Activated CD4-positive, alpha-beta memory T cell treated with anti-CD3 and anti-CD28 coated beads for 36 hours (primary cell): ENCODE measurements around the gene KDM4B. TPM values are rescaled to one million over a fixed set of nuclear protein-coding genes. Genes with fewer than 3 reads are reported as not detected.

ENCODE experiments used
- CTCF ChIA-PET: fragments of 350-600 bp; sonication (Branson Sonifier 250); formaldehyde crosslinking; loops from one replicate; lab custom pipeline; 2021; ENCODE audit warnings: antibody characterized with exemption, inconsistent platforms; lab: Charles Lee
- POLR2A ChIA-PET: fragments of 350-600 bp; sonication (Branson Sonifier 250); formaldehyde crosslinking; loops from one replicate; lab custom pipeline; 2021; ENCODE audit warnings: antibody characterized with exemption; lab: Charles Lee
- DNase-seq: peaks from one replicate; pipeline ENCODE4 v3.0.0-alpha.2; 2020
- H3K27ac Mint-ChIP-seq: one replicate; pipeline ENCODE4 v1.8.0; 2021; ENCODE audit warnings: mixed read lengths
- H3K27me3 Mint-ChIP-seq: one replicate; pipeline ENCODE4 v1.8.0; 2021; ENCODE audit warnings: mixed read lengths
- H3K36me3 Mint-ChIP-seq: one replicate; pipeline ENCODE4 v1.8.0; 2021; ENCODE audit warnings: mixed read lengths
- H3K4me1 Mint-ChIP-seq: one replicate; pipeline ENCODE4 v1.8.0; 2021; ENCODE audit warnings: low read depth, mixed read lengths
- H3K4me3 Mint-ChIP-seq: one replicate; pipeline ENCODE4 v1.8.0; 2021; ENCODE audit warnings: mild to moderate bottlenecking, mixed read lengths
- H3K9me3 Mint-ChIP-seq: one replicate; pipeline ENCODE4 v1.8.0; 2021; ENCODE audit warnings: mixed read lengths
- intact Hi-C: fragments of 100-400 bp; cut with micrococcal nuclease; formaldehyde crosslinking; loops from one replicate; pipeline ENCODE4 v1.15.1; 2023
- total RNA-seq, 2 experiments: library from RNA; stranded (reverse); gene quantifications; one replicate each; pipeline ENCODE4 v1.2.3, GENCODE V29; 2021

KDM4B gene
- total RNA-seq, 2 experiments from 2014 or later: 19.2 to 20.6 TPM

GRCh38 chr19:5073153-5073844 lies 104.4 kb downstream of the KDM4B start:
- DNase-seq: no peak
- no peaks in the 10 kb centered on the region for H3K27me3 Mint-ChIP-seq
- intact Hi-C loops: no loop called here
- H3K9me3 Mint-ChIP-seq: no peaks in the 10 kb centered on the region
- H3K4me1 Mint-ChIP-seq: no peaks in the 10 kb centered on the region
- H3K27ac Mint-ChIP-seq: no peak overlapping the region
- ChIA-PET CTCF (interaction anchor here (1.9 kb wide), 1 partner anchor 25 kb away, joined by 5 read pairs; no protein-coding TSS in a partner anchor), POLR2A (no interaction called here)
- peaks cover 3% of the 10 kb centered on the region for H3K36me3 Mint-ChIP-seq
- no peak overlapping the region for H3K4me3 Mint-ChIP-seq

GRCh38 chr19:5074407-5074806 lies 105.5 kb downstream of the KDM4B start:
- no peaks in the 10 kb centered on the region for H3K9me3 Mint-ChIP-seq
- no peak for DNase-seq
- POLR2A ChIA-PET: no interaction called here
- peaks cover 5% of the 10 kb centered on the region for H3K36me3 Mint-ChIP-seq
- H3K27me3 Mint-ChIP-seq: no peaks in the 10 kb centered on the region
- CTCF ChIA-PET: no interaction called here
- no peaks in the 10 kb centered on the region for H3K4me1 Mint-ChIP-seq
- intact Hi-C loops: no loop called here
- no peak overlapping the region for H3K4me3 Mint-ChIP-seq
- no peak overlapping the region for H3K27ac Mint-ChIP-seq

- ChIA-PET POLR2A (interaction anchor here (0.5 kb wide), 1 partner anchor 1594 kb away, joined by 4 read pairs; no protein-coding TSS in a partner anchor), CTCF (no interaction called here)
- Mint-ChIP-seq H3K27me3 (no peaks in the 10 kb centered on the region), H3K4me1 (no peaks in the 10 kb centered on the region), H3K27ac (no peak overlapping the region), H3K36me3 (peaks cover 5% of the 10 kb centered on the region), H3K4me3 (no peak overlapping the region), H3K9me3 (no peaks in the 10 kb centered on the region)
- no peak for DNase-seq
- intact Hi-C loops: no loop called here
Measured at GRCh38 chr19:5074830-5075394, 106.0 kb downstream of the KDM4B start.

GRCh38 chr19:5075597-5075996 lies 106.7 kb downstream of the KDM4B start:
- H3K36me3 Mint-ChIP-seq: peaks cover 10% of the 10 kb centered on the region
- DNase-seq: no peak
- H3K27ac Mint-ChIP-seq: no peak overlapping the region
- no peak overlapping the region for H3K4me3 Mint-ChIP-seq
- H3K27me3 Mint-ChIP-seq: no peaks in the 10 kb centered on the region
- ChIA-PET CTCF (no interaction called here), POLR2A (interaction anchor here (0.5 kb wide), 1 partner anchor 1593 kb away, joined by 4 read pairs; no protein-coding TSS in a partner anchor)
- no peaks in the 10 kb centered on the region for H3K9me3 Mint-ChIP-seq
- no peaks in the 10 kb centered on the region for H3K4me1 Mint-ChIP-seq
- intact Hi-C loops: no loop called here

- POLR2A ChIA-PET: no interaction called here
Measured at GRCh38 chr19:5076440-5077208, 107.7 kb downstream of the KDM4B start.

GRCh38 chr19:5077209-5077515 lies 108.2 kb downstream of the KDM4B start:
- Mint-ChIP-seq H3K27ac (no peak overlapping the region), H3K4me3 (no peak overlapping the region), H3K36me3 (peaks cover 16% of the 10 kb centered on the region), H3K9me3 (no peaks in the 10 kb centered on the region), H3K27me3 (no peaks in the 10 kb centered on the region), H3K4me1 (no peaks in the 10 kb centered on the region)
- ChIA-PET POLR2A (no interaction called here), CTCF (no interaction called here)
- intact Hi-C loops: no loop called here
- no peak for DNase-seq

More at GRCh38 chr19:5076440-5077208, 107.7 kb downstream of the KDM4B start:
- no peak overlapping the region for H3K27ac Mint-ChIP-seq
- intact Hi-C loops: no loop called here
- no peak overlapping the region for H3K4me3 Mint-ChIP-seq
- H3K9me3 Mint-ChIP-seq: no peaks in the 10 kb centered on the region
- H3K27me3 Mint-ChIP-seq: no peaks in the 10 kb centered on the region
- peaks cover 16% of the 10 kb centered on the region for H3K36me3 Mint-ChIP-seq
- CTCF ChIA-PET: no interaction called here
- DNase-seq: no peak
- no peaks in the 10 kb centered on the region for H3K4me1 Mint-ChIP-seq

- intact Hi-C loops: no loop called here
- Mint-ChIP-seq H3K27ac (no peak overlapping the region), H3K4me3 (no peak overlapping the region), H3K27me3 (no peaks in the 10 kb centered on the region), H3K36me3 (peaks cover 13% of the 10 kb centered on the region), H3K9me3 (no peaks in the 10 kb centered on the region), H3K4me1 (no peaks in the 10 kb centered on the region)
- ChIA-PET POLR2A (no interaction called here), CTCF (interaction anchor here (0.7 kb wide), 1 partner anchor 29 kb away, joined by 3 read pairs; no protein-coding TSS in a partner anchor)
- DNase-seq: no peak
Measured at GRCh38 chr19:5078182-5078581, 109.3 kb downstream of the KDM4B start.

GRCh38 chr19:5078666-5079065 lies 109.8 kb downstream of the KDM4B start:
- Mint-ChIP-seq H3K27ac (no peak overlapping the region), H3K4me1 (no peaks in the 10 kb centered on the region), H3K27me3 (no peaks in the 10 kb centered on the region), H3K9me3 (no peaks in the 10 kb centered on the region), H3K36me3 (peaks cover 13% of the 10 kb centered on the region), H3K4me3 (no peak overlapping the region)
- DNase-seq: no peak
- CTCF ChIA-PET: no interaction called here
- POLR2A ChIA-PET: no interaction called here
- intact Hi-C loops: no loop called here

GRCh38 chr19:5079071-5079774 lies 110.3 kb downstream of the KDM4B start:
- DNase-seq: no peak
- Mint-ChIP-seq H3K27ac (no peak overlapping the region), H3K36me3 (peaks cover 13% of the 10 kb centered on the region), H3K4me1 (no peaks in the 10 kb centered on the region), H3K9me3 (no peaks in the 10 kb centered on the region), H3K27me3 (no peaks in the 10 kb centered on the region), H3K4me3 (no peak overlapping the region)
- intact Hi-C loops: no loop called here
- CTCF ChIA-PET: no interaction called here
- POLR2A ChIA-PET: no interaction called here

- no peaks in the 10 kb centered on the region for H3K4me1 Mint-ChIP-seq
- POLR2A ChIA-PET: no interaction called here
- intact Hi-C loops: no loop called here
- H3K4me3 Mint-ChIP-seq: no peak overlapping the region
- CTCF ChIA-PET: no interaction called here
- H3K9me3 Mint-ChIP-seq: no peaks in the 10 kb centered on the region
- peaks cover 13% of the 10 kb centered on the region for H3K36me3 Mint-ChIP-seq
- DNase-seq: no peak
- H3K27me3 Mint-ChIP-seq: no peaks in the 10 kb centered on the region
- no peak overlapping the region for H3K27ac Mint-ChIP-seq
Measured at GRCh38 chr19:5080030-5080654, 111.2 kb downstream of the KDM4B start.

- DNase-seq: no peak
- intact Hi-C loops: no loop called here
- Mint-ChIP-seq H3K27ac (no peak overlapping the region), H3K4me1 (no peaks in the 10 kb centered on the region), H3K4me3 (no peak overlapping the region), H3K27me3 (no peaks in the 10 kb centered on the region), H3K36me3 (peaks cover 13% of the 10 kb centered on the region), H3K9me3 (no peaks in the 10 kb centered on the region)
- ChIA-PET POLR2A (no interaction called here), CTCF (no interaction called here)
Measured at GRCh38 chr19:5080809-5081208, 111.9 kb downstream of the KDM4B start.
